Coronary artery (tissue), 2 donors: Measurements from ENCODE around the gene ASF1A.

Experiments
- DNase-seq: peaks from one replicate; pipeline ENCODE4 v3.0.0-alpha.2; 2017; ENCODE audit warnings: low spot score
- H3K27ac ChIP-seq, 2 donors: fragments of 200-600 bp; sonication (generic); one replicate each; pipeline ENCODE4 v1.5.1; 2016 to 2019
- H3K4me3 ChIP-seq: fragments of 200-600 bp; sonication (generic); 2 replicates; pipeline ENCODE4 v1.5.1; 2016; ENCODE audit warnings: mild to moderate bottlenecking, moderate library complexity
- TF ChIP-seq, protein P1 (sequence below): fragments of 200-600 bp; sonication (generic); IDR thresholded peaks from one replicate; pipeline ENCODE4 v1.5.1; 2019; ENCODE audit warnings: antibody characterized with exemption

ASF1A gene

DNA sequence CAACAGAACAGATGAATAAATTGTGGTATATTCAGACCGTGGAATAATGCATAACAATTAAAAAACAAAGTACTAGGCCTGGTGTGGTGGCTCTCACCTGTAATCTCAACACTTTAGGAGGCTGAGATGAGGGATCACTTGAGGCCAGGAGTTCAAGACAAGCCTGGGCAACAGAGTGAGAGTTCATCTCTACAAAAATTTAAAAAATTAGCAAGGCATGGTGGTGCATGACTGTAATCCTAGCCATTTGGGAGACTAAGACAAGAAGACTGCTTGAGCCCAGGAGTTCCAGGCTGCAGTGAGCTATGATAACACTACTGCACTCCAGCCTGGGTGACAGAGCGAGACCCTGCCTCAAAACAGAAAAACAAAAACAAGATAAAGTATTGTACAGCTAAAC, 16.1 kb upstream of the ASF1A start:
- TF ChIP-seq, protein P1, sequence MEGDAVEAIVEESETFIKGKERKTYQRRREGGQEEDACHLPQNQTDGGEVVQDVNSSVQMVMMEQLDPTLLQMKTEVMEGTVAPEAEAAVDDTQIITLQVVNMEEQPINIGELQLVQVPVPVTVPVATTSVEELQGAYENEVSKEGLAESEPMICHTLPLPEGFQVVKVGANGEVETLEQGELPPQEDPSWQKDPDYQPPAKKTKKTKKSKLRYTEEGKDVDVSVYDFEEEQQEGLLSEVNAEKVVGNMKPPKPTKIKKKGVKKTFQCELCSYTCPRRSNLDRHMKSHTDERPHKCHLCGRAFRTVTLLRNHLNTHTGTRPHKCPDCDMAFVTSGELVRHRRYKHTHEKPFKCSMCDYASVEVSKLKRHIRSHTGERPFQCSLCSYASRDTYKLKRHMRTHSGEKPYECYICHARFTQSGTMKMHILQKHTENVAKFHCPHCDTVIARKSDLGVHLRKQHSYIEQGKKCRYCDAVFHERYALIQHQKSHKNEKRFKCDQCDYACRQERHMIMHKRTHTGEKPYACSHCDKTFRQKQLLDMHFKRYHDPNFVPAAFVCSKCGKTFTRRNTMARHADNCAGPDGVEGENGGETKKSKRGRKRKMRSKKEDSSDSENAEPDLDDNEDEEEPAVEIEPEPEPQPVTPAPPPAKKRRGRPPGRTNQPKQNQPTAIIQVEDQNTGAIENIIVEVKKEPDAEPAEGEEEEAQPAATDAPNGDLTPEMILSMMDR: no peak
- no peak overlapping the region for H3K27ac ChIP-seq
- DNase-seq: no peak
- no peak overlapping the region for H3K4me3 ChIP-seq

DNA sequence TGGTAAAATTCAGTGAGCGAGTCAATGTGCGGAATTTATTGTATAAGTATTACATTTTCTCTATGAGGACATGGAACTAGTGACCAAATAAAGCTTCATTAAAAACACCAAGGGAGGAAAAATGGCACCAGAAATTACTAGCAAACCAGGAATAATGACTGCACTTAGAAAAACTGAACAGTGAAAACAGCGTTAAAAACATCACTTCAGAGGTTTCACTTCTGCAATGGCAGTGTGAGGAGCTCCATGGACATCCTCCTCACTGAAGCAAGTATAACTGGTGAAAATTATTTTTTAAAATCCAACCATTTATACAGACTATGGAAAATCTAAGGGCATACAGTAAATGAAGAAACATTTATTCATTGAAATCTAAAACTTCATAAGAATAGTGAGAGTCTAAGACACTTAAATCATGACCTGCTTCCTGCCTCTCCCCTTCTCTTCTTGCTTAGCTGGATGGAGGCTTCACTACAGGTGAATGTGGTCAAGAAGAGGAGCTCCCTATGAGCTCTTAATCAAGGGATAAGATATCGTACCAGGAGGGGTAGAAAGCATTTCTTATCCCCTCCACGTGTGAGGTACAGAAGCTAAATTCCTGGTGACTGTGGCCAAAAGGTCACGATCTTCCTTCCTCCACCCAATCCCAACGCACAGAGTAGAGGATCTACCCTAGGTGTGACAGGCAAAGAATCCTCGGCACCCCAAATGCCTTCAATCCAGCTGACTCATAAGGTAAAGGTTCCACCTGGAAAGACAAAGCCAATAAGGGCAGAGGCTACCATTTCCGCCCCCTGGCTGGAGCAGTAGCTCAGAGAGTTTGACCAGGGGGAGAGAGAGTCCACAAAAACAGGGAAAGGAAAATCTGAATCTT, 12.3 kb upstream of the ASF1A start:
- H3K27ac ChIP-seq: no peak overlapping the region
- TF ChIP-seq, protein P1: no peak
- H3K4me3 ChIP-seq: no peak overlapping the region
- no peak for DNase-seq

GRCh38 chr6:118882314-118882905, 11.5 kb upstream of the ASF1A start:
- H3K27ac ChIP-seq: no peak overlapping the region
- TF ChIP-seq, protein P1: no peak
- no peak overlapping the region for H3K4me3 ChIP-seq
- DNase-seq: no peak

GRCh38 chr6:118886641-118887040, 7.3 kb upstream of the ASF1A start:
- no peak overlapping the region for H3K4me3 ChIP-seq
- TF ChIP-seq, protein P1: no peak
- no peak overlapping the region for H3K27ac ChIP-seq
- no peak for DNase-seq

- no peak for DNase-seq
- H3K4me3 ChIP-seq: no peak overlapping the region
- no peak overlapping the region for H3K27ac ChIP-seq
- TF ChIP-seq, protein P1: no peak
Observed at GRCh38 chr6:118889163-118889562, 4.8 kb upstream of the ASF1A start.

DNA sequence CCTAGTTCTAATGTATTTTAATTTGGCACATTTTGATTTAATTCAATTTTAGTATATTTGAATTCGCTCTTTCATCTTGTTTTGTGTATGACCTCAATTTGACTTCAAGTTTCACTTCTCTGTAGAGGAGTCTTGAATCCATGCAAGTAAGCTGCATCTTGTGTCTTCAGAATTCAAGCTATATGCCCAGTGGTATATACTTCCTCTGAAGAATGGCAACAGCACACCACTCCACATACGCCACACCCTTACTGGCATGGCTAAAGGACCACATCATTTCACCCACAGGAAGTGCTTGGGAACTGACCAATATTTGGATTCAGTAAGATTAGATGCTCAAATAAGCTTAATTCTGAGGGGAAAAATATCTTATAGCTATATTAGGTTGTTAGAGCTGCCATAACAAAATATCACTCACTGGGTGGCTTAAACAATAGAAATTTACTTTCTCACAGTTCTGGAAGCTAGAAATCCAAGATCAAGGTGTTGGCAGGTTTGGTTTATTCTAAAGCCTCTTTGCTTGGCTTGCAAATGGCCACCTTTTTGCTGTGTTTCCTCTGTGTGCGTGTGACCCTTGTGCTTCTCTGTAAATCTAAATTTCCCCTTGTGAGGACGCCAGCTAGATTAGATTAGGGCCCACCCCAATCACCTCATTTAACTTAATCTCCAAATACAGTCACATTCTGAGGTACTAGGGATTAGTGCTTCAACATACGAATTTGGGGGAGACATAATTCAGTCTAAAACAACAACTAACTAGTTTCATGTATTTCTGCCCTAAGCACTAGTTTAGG, 2.8 kb upstream of the ASF1A start:
- TF ChIP-seq, protein P1: no peak
- no peak for DNase-seq
- Histone ChIP-seq H3K4me3 (no peak overlapping the region), H3K27ac (no peak overlapping the region)
